DOHH2 (cell line): ENCODE measurements around the gene RNF125.

ENCODE experiments used
- CTCF ChIP-seq: fragments of 200-600 bp; sonication (generic); IDR thresholded peaks from one replicate; pipeline ENCODE4 v1.5.1; 2014; ENCODE audit warnings: antibody characterized with exemption, mild to moderate bottlenecking, low read depth, low read length; ENCODE audit not compliant: poor library complexity, severe bottlenecking
- EZH2phosphoT487 ChIP-seq: fragments of 200-600 bp; sonication (generic); IDR thresholded peaks from 2 replicates; pipeline ENCODE4 v1.6.1; 2017; ENCODE audit warnings: borderline replicate concordance, mild to moderate bottlenecking, antibody characterized with exemption, low read length, moderate library complexity, mixed read lengths

- no peak for TF ChIP-seq CTCF
- no peak for TF ChIP-seq EZH2phosphoT487
Measured at GRCh38 chr18:32114293-32114942, 95.8 kb downstream of the RNF125 start.
